ENCODE data around the gene CCDC50.

DNA sequence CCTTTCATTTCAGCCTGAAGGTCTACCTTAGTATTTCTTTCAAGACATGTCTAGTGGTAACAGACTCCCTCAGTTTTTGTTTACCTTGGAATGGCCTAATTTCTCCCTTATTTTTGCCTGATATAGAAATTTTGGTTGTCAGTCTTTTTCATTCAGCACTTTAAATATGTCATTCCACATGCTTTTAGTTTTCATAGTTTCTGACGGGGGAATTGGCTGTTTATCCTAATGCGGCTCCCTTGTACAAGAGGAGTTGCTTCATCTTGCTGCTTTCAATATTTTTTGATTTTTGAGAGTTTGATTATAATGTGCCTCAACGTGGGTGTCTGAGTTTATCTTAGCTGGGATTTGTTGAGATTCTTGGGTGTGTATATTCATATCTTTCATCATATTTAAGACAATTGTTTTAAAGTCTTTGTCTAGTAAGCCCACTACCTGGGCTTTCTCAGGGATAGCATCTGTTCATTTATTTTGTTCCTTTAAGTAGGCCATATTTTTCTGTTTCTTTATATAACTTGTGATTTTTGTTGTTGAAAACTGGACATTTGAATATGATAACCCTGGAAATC is 80.7 kb downstream of the CCDC50 start:
- TF ChIP-seq EZH2phosphoT487 (IDR thresholded peaks at IDR 0.05; ENCODE audit: borderline replicate concordance, low read depth, low read length), result no peak
- TF ChIP-seq, protein P1, sequence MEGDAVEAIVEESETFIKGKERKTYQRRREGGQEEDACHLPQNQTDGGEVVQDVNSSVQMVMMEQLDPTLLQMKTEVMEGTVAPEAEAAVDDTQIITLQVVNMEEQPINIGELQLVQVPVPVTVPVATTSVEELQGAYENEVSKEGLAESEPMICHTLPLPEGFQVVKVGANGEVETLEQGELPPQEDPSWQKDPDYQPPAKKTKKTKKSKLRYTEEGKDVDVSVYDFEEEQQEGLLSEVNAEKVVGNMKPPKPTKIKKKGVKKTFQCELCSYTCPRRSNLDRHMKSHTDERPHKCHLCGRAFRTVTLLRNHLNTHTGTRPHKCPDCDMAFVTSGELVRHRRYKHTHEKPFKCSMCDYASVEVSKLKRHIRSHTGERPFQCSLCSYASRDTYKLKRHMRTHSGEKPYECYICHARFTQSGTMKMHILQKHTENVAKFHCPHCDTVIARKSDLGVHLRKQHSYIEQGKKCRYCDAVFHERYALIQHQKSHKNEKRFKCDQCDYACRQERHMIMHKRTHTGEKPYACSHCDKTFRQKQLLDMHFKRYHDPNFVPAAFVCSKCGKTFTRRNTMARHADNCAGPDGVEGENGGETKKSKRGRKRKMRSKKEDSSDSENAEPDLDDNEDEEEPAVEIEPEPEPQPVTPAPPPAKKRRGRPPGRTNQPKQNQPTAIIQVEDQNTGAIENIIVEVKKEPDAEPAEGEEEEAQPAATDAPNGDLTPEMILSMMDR (conservative IDR thresholded peaks at IDR 0.05; ENCODE audit: low read length), result no peak
